GM21619 (cell line): ENCODE measurements around the gene DHH.

Source experiments
- ATAC-seq: cut with Tn5 transposase; IDR thresholded peaks from one replicate; pipeline ENCODE4 v1.9.1; 2021; ENCODE audit not compliant: unreplicated experiment

DHH gene

DNA sequence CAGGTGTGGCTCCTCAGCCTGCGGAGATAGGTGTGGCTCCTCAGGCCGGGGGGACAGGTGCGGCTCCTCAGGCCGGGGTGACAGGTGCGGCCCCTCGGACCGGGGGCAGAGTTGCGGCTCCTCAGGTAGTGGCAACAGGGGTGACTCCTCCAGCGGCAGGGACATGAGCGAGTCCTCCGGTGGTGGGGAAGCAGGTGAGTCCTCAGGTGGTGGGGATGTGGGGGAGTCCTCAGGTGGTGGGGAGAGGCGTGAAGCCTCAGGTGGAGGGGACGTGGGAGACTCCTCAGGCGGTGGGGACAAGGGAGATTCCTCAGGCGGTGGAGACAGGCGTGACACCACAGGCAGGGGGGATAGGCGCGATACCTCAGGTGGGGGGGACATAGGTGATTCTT lies 43.2 kb downstream of the DHH start:
- no peak for ATAC-seq

DNA sequence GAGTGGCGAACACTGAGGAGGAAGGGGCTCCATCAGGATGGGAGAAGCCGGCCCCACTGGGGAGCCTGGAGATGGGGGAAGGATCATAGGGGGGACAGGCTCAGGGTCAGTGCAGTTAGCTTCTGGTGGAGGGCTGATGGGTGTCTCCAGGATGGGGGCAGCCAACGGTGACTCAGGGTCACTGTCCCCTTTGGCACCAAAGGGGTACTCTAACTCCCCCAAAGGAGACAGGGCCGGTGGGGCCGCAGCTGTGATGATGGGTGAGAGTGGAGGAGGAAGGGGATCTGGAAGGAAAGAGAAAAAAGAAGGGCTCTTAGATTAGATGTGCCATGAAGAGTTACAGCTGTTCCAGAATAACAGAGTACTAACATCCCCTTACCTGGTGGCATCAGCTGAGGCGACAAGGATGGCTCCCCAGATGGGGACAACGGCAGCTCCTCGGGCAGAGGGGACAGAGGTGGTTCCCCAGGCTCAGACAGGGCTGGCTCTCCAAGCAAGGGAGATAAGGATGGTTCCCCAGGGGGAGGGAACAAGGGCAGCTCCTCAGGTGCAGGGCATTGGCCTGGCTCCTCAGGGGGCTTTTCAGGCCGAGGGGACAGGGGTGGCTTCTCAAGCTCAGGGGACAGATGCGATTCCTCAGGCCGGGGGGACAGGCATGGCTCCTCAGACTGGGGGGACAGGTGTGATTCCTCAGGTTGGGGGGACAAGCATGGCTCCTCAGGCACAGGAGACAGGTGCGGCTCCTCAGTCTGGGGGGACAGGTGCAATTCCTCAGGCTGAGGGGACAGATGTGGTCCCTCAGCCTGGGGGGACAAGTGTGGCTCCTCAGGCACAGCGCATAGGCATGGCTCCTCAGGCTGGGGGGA lies 43.9 kb downstream of the DHH start:
- no peak for ATAC-seq

DNA sequence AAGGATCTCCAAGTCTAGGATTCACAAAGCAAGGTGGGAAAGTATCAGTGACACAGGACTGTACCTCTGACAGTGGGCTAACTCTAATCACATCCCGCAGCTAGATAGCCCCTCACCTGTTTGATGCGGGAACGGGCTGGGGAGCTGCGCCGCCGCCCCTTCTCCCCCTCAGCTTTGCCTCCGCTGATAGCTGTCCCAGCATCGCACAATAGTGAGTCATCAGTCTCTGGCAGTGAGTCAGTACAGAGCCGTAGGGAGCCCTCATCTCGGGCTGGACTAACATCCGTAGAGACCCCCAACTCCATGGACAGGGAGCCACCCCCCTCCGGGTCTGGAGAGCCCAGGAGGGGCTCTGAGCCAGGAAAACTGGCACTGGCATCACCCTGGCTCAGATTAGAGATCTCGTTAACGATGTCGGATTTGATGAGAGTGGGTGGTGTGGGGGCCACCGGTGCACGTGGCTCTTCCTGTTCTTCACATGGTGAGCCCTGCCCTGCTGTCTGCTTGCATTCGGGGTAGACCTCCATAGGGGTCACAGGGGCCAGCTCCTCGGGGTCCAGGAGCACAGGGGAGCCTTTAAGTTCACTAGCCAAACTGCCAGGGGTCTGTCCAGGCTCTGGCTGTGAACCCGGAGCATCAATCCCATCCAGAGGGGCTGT lies 44.9 kb downstream of the DHH start:
- no peak for ATAC-seq

DNA sequence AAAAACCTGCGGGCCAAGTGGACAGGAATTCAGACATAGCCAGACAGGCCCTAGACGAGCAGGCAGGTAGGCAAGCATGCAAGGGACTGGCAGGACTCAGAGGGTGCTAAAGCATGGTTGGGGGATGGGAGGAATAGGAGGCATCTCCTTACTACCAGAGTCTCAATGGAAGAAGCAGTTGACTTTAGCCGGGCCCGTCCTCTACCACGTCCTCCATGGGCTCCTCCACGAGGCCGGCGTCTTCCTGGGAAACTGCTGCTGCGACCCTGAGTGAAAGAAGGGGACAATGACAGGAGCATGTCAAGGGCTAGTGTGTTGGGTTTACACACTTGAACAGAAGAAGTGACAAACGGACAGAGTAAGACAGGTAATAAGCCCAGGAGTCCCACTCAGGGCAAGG lies 45.6 kb downstream of the DHH start:
- ATAC-seq: no peak

DNA sequence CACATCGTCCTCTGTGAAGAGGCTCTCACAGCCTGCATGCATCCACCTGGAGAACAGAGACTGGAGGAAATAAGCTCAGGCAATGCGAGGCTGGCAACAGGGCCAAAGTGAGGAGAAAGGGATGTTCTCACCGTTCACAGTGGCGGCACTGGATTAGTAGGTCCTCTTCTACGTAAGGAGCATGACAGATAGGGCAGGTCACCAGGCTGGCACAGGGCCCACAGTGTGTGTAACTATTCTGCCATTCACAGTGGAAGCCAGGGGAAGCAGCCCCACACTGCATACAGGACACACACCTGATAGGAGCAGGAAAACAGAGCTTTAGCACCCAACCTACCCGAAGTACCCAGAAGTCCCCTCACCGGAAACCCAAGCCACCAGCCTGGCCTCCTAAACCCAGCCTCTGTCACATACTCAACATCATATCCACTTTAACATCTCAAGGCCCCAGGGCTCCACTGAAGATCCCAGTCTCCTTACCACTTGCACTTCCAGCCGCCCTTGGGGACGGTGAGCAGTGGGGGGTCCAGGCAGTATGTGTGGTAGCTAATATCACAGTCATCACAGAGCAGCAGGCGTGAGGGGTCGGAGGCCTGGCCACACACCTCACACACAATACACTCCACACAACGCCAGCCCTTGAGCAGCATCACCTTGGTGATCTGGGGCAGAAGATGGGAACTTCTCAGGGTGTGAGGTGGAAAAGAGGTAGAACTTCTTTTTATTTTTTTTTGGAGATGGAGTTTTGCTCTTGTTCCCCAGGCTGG lies 48.3 kb downstream of the DHH start:
- ATAC-seq: no peak

DNA sequence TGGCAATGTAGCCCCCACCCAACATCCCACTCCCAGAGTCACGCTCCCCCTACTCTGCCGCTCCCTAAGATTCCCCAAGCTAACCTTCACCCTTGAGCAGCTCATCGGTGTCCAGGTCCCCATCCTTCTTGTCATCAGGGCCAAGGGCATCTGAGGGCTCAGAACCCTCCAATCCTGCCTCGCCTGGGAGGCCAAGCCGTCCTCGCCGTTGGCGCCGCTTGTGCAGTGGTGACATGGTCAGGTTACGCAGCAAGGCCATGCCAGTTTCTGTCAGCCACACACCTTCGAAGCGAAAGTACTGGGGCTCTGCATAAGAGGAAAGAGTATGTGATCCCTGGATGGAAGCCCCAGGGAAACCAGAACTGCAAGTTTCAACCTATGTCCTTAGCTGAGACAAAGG lies 49.9 kb downstream of the DHH start:
- ATAC-seq: no peak

DNA sequence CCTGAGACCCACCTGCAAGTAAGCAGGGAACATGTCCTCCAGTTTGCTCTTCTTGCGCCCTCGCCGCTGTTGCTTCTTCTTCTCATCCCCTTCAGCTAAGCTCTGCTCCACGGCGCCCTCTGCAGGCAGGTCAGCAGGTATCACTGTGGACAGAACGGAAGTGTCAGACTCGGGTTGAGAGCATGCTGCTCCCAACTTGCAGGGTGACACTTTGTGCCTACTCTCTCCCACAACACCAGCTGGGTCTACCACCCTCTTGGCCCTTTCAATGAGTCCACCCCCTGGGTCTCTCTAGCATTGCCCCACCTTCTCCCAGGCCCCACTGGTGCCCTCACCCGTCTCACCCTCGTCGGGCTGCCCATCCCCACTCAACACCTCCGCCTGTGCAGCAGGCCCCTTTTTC lies 50.7 kb downstream of the DHH start:
- no peak for ATAC-seq

DNA sequence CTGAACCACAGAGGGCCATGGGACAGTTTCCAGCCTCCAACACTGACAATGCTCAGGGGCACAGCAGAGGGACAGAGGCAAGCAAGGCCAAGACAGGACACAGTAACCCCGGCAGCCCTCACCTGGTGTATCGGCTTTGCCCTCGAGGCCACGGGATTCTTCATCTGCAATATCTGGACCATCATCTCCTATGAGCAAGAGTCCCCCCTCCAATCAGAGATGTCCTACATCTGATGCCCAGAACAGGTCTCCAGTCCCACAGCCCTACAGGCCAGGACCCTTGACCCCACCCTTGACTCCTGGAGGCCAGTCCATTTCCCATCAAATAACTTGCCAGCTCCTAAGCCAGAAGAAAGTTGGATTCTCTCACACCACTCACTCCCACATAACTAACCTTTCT lies 51.4 kb downstream of the DHH start:
- no peak for ATAC-seq

DNA sequence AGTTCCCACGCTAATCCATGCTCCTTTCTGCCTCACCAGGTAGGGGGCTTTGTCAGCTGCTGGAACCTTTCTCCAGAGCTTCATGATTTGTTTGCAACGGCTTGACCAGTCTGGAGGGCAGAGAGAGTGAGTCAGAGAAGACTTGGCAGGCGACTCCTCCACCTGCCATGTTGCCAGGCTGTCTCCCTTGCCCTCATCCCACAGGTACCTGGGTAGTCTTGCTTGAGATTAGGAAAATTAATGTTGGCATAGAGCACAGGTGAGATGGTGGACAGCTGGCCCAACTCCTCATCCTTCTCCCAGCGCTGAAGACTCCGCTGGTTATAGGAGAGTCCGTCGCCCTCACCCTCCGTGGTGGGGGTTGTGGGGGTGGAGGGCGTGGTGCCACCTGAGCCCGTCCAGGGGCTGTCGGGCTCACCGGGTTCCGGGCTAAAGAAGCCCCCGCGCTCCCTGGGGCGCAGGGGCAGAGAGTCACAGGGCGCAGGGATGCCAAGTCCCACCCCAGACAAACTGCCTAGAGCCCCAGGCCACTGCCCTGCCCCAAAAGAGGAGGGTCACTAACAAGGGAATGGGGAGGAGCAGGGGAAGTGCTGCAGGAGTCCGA lies 52.6 kb downstream of the DHH start:
- no peak for ATAC-seq

DNA sequence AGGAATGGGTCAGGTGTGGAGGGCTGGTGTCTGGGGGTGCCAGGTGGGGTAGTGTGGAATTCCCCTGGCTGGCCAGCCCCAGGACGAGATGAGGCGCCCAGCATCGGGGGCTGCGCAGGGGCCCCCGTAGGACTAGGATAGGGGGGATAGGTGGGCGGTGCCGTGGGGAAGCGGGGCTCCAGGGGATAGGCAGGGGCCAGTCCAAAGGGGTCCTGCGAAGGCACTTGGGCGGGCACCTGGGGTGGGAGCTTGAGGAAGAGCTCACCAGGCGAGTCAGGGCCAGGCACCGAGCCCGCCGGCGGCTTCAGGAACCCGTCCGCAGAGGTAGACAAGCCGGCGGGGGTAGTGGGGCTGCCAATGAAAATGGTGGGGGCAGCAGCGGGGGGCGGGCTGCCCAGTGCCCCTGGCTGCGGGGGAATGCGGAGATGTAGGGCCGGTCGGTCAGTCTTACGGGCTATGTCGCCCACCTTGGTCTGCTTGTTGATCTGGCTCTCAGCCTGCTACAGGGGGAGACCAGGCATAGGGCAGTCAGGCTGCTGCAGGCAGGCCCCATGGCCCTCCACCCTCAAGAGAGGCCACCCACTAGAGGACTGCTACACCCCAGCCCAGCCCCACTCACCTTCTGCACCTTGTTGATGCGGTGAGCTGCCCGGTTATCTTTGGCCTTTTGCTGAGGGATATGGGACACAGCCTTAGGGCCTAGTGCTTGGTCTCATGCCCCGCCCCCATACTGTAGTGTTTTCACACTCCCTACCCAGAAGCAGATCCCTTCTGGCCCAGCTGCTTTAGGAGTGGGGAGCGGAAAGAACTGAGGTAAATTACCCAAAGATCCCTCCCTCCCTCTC lies 53.3 kb downstream of the DHH start:
- ATAC-seq: no peak

DNA sequence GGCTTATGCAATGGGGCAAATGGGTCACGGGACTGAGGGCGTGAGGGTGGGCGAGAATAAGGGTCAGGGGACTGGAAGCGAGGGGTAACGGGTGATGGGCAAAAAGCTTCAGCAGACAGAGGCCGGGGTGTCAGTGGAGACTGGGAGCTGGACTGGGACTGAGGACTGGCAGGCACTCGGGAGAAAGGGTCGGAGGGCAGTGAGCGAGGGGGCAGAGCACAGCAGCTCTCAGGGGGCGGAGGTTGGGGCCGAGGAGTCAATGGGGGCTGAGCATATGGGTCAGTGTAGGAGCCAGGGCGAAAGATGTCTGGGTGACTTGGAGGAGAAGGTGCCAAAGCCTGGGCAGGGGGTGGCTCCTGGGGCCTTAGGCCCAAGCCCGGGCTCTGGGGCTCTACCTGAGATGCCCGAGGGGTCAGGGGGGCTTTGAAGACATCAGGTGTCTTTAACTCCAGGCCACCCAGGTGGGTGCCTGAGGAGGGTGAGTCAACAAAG lies 54.2 kb downstream of the DHH start:
- ATAC-seq: no peak

DNA sequence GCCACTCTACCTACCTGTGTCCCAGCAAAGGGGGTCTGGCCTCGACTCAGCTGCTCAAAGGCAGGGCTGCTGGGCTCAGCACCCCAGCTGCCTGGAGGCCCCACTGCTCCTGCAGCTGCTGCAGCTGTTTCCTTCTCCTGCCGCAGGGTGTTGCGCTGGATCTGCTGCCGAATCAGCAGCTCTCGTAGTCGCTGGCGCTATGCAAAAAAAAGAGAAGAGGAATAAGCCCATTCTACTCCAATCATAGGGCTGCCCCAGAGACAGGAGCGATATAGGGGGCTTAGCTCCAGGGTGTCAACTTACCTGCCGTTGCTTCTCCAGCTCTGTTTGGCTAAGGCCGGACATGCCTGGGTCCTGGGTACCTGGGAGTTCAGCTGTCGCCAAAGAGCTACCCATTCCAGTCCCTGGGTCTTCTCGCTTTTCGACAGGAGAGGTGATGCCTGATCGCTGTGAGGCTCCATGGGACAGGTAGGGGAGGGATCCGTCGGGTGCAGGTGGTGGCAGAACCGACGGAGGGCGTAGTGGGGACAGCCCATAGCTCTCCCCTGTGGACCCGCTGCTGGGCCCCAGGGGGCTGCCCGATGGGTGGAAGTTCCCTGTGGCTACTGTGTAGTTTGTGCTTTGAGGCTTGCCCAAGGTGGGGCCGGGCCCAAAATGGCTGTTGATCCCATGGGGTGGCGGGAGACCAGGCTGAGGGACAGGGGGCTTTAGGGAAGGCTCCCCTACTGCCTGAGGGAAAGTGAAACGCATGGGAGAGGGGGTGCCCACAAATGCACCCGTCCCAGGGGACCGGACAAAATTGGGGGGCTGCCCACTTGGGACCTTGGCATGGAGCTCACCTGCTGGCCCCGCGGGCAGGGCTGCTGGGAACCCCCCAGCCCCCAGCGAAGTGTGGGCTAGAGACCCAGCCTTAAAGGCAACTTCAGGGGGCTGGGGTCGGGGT lies 54.9 kb downstream of the DHH start:
- no peak for ATAC-seq

DNA sequence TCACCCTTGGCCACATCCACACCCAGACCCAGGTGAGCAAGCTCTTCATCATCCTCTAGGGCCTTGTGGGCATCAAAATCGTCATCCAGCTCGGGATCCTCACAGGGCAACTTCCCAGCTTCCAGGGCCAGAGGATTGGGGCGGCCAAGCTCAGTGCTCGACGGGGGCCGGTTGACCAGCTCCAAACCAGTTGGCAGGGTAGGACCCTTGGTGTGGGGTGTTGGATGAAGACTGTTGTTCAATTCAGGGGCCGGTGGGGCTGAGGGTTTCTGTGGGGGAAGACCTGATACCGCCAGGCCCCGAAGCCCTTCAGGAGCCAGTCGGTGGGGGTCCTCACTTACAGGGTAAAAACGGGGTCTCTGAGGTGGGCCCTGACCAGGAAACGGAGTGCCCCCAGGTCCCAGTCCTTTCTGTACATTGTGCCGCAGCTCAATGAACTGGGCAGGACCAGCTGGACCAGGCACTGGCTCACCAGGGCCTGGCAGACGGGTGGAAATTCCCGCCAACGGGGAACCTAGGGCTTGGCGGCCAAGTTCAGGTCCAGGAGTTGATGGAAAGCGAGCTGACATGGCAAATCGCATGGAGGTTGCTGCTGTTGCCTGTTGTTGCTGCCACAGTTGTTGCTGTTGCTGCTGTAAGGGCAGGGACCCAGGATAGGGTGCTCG lies 56.2 kb downstream of the DHH start:
- no peak for ATAC-seq

DNA sequence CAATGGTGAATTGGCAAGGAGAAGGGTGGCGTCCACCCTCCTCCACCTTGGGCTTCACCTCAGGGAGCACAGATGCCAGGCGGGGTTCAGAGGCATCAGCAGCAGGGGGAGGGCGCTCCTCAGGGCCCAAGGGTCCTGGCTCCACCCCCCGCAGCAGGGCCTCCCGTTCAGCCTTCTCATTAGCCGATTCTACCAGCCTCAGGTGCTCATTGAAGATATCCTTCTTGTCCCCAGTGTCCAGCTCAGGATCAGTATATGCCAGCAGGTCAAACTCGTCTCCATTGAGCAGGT lies 56.7 kb downstream of the DHH start:
- no peak for ATAC-seq

DNA sequence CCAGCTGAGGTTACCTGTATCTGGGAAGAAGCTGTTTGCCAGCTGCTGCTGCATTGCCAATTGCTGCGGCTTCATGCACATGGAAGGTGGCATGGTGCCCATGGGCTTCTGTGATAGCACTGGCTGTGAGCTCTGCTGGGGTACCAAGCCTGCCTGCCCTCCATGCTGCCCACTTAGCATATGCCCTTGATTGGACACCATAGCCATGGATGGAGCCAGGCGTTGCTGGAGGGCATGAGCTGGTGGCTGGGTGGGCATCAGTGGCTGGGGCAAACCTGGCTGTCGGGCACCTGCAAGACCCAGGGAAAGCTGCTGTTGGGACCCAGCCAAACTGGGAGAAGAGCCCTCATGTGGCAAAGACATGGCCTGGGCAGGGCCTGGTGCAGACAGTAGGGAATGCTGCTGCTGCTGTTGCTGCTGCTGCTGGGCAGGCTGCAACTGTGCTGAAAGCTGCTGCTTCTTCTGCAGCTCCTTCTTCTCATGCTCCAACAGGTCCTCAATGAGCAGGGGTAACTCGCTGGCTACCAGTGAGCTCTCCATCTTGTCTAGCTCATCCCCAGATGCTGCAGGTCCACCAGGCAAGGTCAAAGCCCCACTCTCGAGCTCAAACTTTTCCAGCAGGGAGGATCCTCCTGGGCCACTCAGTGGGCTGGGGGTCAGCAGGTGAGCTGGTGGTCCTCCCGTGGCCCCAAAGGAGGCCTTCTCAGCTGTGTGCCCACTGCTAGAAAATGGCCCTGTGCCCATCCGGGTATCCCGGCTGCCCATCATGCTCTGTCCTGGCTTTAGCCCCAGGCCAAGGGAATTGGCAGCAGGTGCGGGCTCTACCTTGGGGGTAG lies 57.3 kb downstream of the DHH start:
- ATAC-seq: no peak
